Mesothelial cell of epicardium (in vitro differentiated cells): ENCODE data around the gene ADGB. TPM values are rescaled to one million over a fixed set of nuclear protein-coding genes. Genes with fewer than 3 reads are reported as not detected.

Source experiments
- DNase-seq, 2 experiments: peaks; one replicate each; pipeline ENCODE4 v3.0.0; 2021; ENCODE audit warnings: low spot score in 2 of 2; ENCODE audit not compliant: unreplicated experiment in 2 of 2
- H3K27ac Mint-ChIP-seq: 2 replicates; pipeline ENCODE4 v1.8.0; 2021; ENCODE audit warnings: mixed read lengths
- H3K27me3 Mint-ChIP-seq: 2 replicates; pipeline ENCODE4 v1.8.0; 2021; ENCODE audit warnings: low read depth, mixed read lengths
- H3K36me3 Mint-ChIP-seq: 2 replicates; pipeline ENCODE4 v1.8.0; 2021; ENCODE audit warnings: mixed read lengths
- H3K4me1 Mint-ChIP-seq: 2 replicates; pipeline ENCODE4 v1.8.0; 2021; ENCODE audit warnings: mixed read lengths
- H3K4me3 Mint-ChIP-seq: 2 replicates; pipeline ENCODE4 v1.8.0; 2021; ENCODE audit warnings: mild to moderate bottlenecking, moderate library complexity, mixed read lengths
- H3K9me3 Mint-ChIP-seq: 2 replicates; pipeline ENCODE4 v1.8.0; 2021; ENCODE audit warnings: mixed read lengths
- total RNA-seq: library from RNA; stranded (reverse); gene quantifications from 3 replicates; pipeline ENCODE4 v1.2.1, GENCODE V29; 2021
- TF ChIP-seq, protein P1 (sequence below): fragments of 200-600 bp; sonication (generic); IDR thresholded peaks from one replicate; pipeline ENCODE4 v1.5.0; 2021; ENCODE audit warnings: antibody characterized with exemption; ENCODE audit not compliant: unreplicated experiment

ADGB gene
- total RNA-seq, 1 donor from 2014 or later, result not detected

DNA sequence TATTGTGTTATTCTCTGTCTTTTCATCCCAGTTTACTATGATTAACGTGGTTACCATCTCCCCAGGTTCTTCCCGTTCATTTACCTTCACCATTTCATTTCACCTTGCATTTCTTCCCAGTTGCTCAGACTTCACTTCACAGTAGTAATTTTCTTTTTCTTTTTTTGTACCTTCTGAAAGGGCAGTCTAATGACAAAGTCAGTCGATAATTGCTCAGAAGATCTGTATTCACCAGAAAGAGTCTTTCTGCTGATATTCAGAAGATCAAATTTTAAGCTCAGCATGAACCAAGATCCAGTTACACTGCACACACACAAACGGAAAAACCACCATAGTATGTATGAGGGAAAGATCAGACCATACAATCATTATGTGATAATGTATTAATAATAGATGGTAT is 265.5 kb downstream of the ADGB start:
- TF ChIP-seq, protein P1, sequence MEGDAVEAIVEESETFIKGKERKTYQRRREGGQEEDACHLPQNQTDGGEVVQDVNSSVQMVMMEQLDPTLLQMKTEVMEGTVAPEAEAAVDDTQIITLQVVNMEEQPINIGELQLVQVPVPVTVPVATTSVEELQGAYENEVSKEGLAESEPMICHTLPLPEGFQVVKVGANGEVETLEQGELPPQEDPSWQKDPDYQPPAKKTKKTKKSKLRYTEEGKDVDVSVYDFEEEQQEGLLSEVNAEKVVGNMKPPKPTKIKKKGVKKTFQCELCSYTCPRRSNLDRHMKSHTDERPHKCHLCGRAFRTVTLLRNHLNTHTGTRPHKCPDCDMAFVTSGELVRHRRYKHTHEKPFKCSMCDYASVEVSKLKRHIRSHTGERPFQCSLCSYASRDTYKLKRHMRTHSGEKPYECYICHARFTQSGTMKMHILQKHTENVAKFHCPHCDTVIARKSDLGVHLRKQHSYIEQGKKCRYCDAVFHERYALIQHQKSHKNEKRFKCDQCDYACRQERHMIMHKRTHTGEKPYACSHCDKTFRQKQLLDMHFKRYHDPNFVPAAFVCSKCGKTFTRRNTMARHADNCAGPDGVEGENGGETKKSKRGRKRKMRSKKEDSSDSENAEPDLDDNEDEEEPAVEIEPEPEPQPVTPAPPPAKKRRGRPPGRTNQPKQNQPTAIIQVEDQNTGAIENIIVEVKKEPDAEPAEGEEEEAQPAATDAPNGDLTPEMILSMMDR, result no peak
- no peak overlapping the region for H3K4me3 Mint-ChIP-seq

DNA sequence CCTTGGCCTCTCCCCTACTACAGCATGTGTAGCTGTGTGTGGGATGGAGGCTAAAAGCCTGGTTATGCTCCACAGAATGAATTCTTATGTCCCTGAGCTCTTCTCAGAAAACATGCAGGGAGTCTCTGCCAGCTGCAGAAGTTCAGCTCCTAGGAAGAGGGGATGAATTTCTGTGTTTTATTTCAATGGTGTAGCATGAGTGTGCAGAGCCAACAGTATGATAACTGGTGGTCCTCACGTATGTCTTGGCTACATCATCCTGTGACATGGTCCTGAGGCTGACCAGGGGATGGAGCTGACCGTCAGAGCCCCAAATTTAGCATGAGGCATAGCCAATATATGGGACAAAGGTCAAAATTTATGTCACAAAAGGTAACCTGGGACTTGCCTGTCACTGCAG is 266.1 kb downstream of the ADGB start:
- TF ChIP-seq, protein P1, result no peak
- Mint-ChIP-seq H3K27me3 (no peaks in the 10 kb centered on the region), H3K4me1 (peaks cover 22% of the 10 kb centered on the region), H3K27ac (no peak overlapping the region), H3K36me3 (no peaks in the 10 kb centered on the region), H3K9me3 (no peaks in the 10 kb centered on the region), H3K4me3 (no peak overlapping the region)
- no peak for DNase-seq

More for the DNA sequence above, 265.5 kb downstream of the ADGB start:
- Mint-ChIP-seq H3K27me3 (no peaks in the 10 kb centered on the region), H3K4me1 (peaks cover 22% of the 10 kb centered on the region), H3K9me3 (no peaks in the 10 kb centered on the region), H3K36me3 (no peaks in the 10 kb centered on the region), H3K27ac (no peak overlapping the region)
- no peak for DNase-seq

Other genes with a start within 250 kb of the ADGB start
- gene RAB32, start 55.1 kb upstream of the ADGB start, total RNA-seq, result 21.3 to 24.2 TPM (median 21.8 TPM) in 3 replicates